GM08714 (cell line): ENCODE results near the gene NQO1.
A peak's percentile ranks its signal among the peaks of the same experiment; 100 is the strongest.
"Not testable (repeated sequence)": the region's sequence is repeated elsewhere in the genome, so short reads cannot be mapped to it uniquely, and the experiment has no call there.

Source experiments
- H3K4me3 ChIP-seq: fragments of 200-500 bp; sonication (Bioruptor generic); 2 replicates; pipeline ENCODE4 v1.5.1; 2014; ENCODE audit warnings: mild to moderate bottlenecking, low read length, inconsistent platforms
- ZNF274 ChIP-seq: IDR thresholded peaks from 2 replicates; pipeline ENCODE4 v1.6.1; 2012; ENCODE audit warnings: mild to moderate bottlenecking, low read depth, low read length

NQO1 gene

GRCh38 chr16:69726313-69727060 lies at the start of gene NQO1:
TSS of gene NQO1 (minus strand) at chr16:69726560. CDS start at chr16:69726439, 121 bp downstream.
- peak within 1 kb of the TSS; percentile 88 for H3K4me3 ChIP-seq
- no peak for TF ChIP-seq ZNF274

GRCh38 chr16:69775563-69775962 lies 49.2 kb upstream of the NQO1 start:
- TF ChIP-seq ZNF274 = no peak

GRCh38 chr16:69773260-69773947 lies 47.0 kb upstream of the NQO1 start:
- no peak for TF ChIP-seq ZNF274
- no peak overlapping the region for H3K4me3 ChIP-seq

More at GRCh38 chr16:69775563-69775962, 49.2 kb upstream of the NQO1 start:
- no peak overlapping the region for H3K4me3 ChIP-seq

- TF ChIP-seq ZNF274 = no peak
Measured at GRCh38 chr16:69771651-69771967, 45.2 kb upstream of the NQO1 start.

GRCh38 chr16:69769404-69769803 lies 43.0 kb upstream of the NQO1 start:
- no peak for TF ChIP-seq ZNF274
- no peak overlapping the region for H3K4me3 ChIP-seq

More at GRCh38 chr16:69771651-69771967, 45.2 kb upstream of the NQO1 start:
- no peak overlapping the region for H3K4me3 ChIP-seq

- no peak overlapping the region for H3K4me3 ChIP-seq
- no peak for TF ChIP-seq ZNF274
Measured at GRCh38 chr16:69768666-69769065, 42.3 kb upstream of the NQO1 start.

GRCh38 chr16:69767459-69768229 lies 41.3 kb upstream of the NQO1 start:
- no peak overlapping the region for H3K4me3 ChIP-seq
- no peak for TF ChIP-seq ZNF274

GRCh38 chr16:69763599-69763942 lies 37.2 kb upstream of the NQO1 start:
- TF ChIP-seq ZNF274 = no peak
- H3K4me3 ChIP-seq = no peak overlapping the region; the same call in 1 of the 2 replicates

GRCh38 chr16:69762814-69763598 lies 36.6 kb upstream of the NQO1 start:
- H3K4me3 ChIP-seq = peak overlapping the region; percentile 96
- no peak for TF ChIP-seq ZNF274

- H3K4me3 ChIP-seq = peak within 1 kb of the TSS; percentile 96
- no peak for TF ChIP-seq ZNF274
Measured at GRCh38 chr16:69761983-69762813, 35.8 kb upstream of the NQO1 start, which contains the start of gene WWP2. TSS of gene WWP2 (plus strand) at chr16:69762332. CDS start at chr16:69787011, 24,679 bp downstream.

- H3K4me3 ChIP-seq = not testable (repeated sequence)
Measured at GRCh38 chr16:69757375-69757774, 31.0 kb upstream of the NQO1 start.

- TF ChIP-seq ZNF274 = no peak
- H3K4me3 ChIP-seq = no peak overlapping the region
Measured at GRCh38 chr16:69756705-69757104, 30.3 kb upstream of the NQO1 start.
